Bronchial epithelial cell (primary cell): ENCODE results near the gene NTPCR. TPM values are rescaled to one million over a fixed set of nuclear protein-coding genes. Genes with fewer than 3 reads are reported as not detected.

Experiments
- DNase-seq: peaks from one replicate; pipeline ENCODE4 v3.0.0-alpha.2; 2010; ENCODE audit warnings: low read depth
- FAIRE-seq: peaks from 2 replicates; lab custom pipeline; 2011; peaks lifted over from hg19 to GRCh38; lab: Jason Lieb, UNC
- H3K27me3 ChIP-seq: 2 replicates; pipeline ENCODE4 v1.5.1; 2011; ENCODE audit warnings: low read length; ENCODE audit not compliant: control insufficient read depth, insufficient read depth
- H3K36me3 ChIP-seq: 2 replicates; pipeline ENCODE4 v1.5.1; 2011; ENCODE audit warnings: low read length; ENCODE audit not compliant: control insufficient read depth, insufficient read depth
- H3K4me3 ChIP-seq: 2 replicates; pipeline ENCODE4 v1.5.1; 2011; ENCODE audit warnings: mild to moderate bottlenecking, low read depth, low read length, control low read depth
- CTCF ChIP-seq: IDR thresholded peaks from 2 replicates; pipeline ENCODE4 v1.5.1; 2011; ENCODE audit warnings: mild to moderate bottlenecking, moderate library complexity, low read length, control low read depth, inconsistent platforms; ENCODE audit not compliant: insufficient read depth, severe bottlenecking
- total RNA-seq: library from RNA; depleted of rRNA; stranded (reverse); fragments of >200 nt; gene quantifications from 2 replicates; pipeline ENCODE4 v1.2.1, GENCODE V29; 2014

Gene NTPCR
- total RNA-seq, 1 donor from 2014 or later = 13.4 TPM

GRCh38 chr1:232984577-232985425 lies 34.4 kb downstream of the NTPCR start:
- H3K4me3 ChIP-seq = no peak overlapping the region
- H3K27me3 ChIP-seq = no peaks in the 10 kb centered on the region
- peaks cover 9% of the 10 kb centered on the region for H3K36me3 ChIP-seq
- TF ChIP-seq CTCF = no peak
- DNase-seq (no peak), FAIRE-seq (no peak)

GRCh38 chr1:232985882-232986526 lies 35.6 kb downstream of the NTPCR start:
- TF ChIP-seq CTCF = no peak
- peaks cover 10% of the 10 kb centered on the region for H3K36me3 ChIP-seq
- no peak overlapping the region for H3K4me3 ChIP-seq
- DNase-seq (no peak), FAIRE-seq (no peak)
- no peaks in the 10 kb centered on the region for H3K27me3 ChIP-seq

DNA sequence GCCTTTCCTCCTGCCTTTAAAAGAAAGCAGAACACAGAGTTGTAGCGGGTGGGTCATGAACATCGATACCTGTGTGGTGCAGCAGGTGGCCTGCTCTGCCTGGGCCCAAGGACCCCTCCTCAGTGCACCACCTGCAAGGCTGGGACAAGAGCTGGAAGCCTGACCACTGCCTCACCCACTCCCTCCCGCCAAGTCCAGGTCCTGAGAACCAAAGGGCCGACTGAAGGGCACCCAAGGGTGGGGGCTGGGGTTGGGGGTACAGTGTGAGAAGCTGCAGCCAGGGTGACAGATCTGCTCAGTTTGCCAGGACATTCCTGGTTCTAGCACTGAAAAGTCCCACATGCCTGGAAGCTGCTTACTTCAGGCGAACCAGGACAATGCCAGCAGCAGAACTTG lies 36.1 kb downstream of the NTPCR start:
- TF ChIP-seq CTCF = no peak
- DNase-seq (no peak), FAIRE-seq (peak; percentile 28)
- no peak overlapping the region for H3K4me3 ChIP-seq
- peaks cover 11% of the 10 kb centered on the region for H3K36me3 ChIP-seq
- no peaks in the 10 kb centered on the region for H3K27me3 ChIP-seq

- Histone ChIP-seq H3K27me3 (no peaks in the 10 kb centered on the region), H3K4me3 (no peak overlapping the region), H3K36me3 (peaks cover 11% of the 10 kb centered on the region)
- peak; percentile 3 for DNase-seq
- peak; percentile 47 for FAIRE-seq
- no peak for TF ChIP-seq CTCF
Measured at GRCh38 chr1:232987046-232987773, 36.8 kb downstream of the NTPCR start.

- TF ChIP-seq CTCF = no peak
- Histone ChIP-seq H3K4me3 (no peak overlapping the region), H3K27me3 (no peaks in the 10 kb centered on the region), H3K36me3 (peaks cover 11% of the 10 kb centered on the region)
- DNase-seq (no peak), FAIRE-seq (no peak)
Measured at GRCh38 chr1:232987774-232988140, 37.3 kb downstream of the NTPCR start.
